Spleen (tissue), 11 donors: ENCODE results near the gene KPNA6. TPM values are rescaled to one million over a fixed set of nuclear protein-coding genes. Genes with fewer than 3 reads are reported as not detected.
A peak's percentile ranks its signal among the peaks of the same experiment; 100 is the strongest.
"Not testable (repeated sequence)": the region's sequence is repeated elsewhere in the genome, so short reads cannot be mapped to it uniquely, and the experiment has no call there.

ENCODE experiments used
- DNase-seq: peaks from one replicate; pipeline ENCODE4 v3.0.0-alpha.2; 2020
- H3K27ac ChIP-seq, 8 donors: fragments of 200-600 bp; sonication (generic) in 7 of 8; 1 replicate in 4 of 8; 2 replicates in 4 of 8; pipeline versions ENCODE4 v1.5.0 to v1.8.0; 2016 to 2021; ENCODE audit warnings: inconsistent platforms in 4 of 8, mild to moderate bottlenecking in 4 of 8, moderate library complexity in 1 of 8
- H3K27me3 ChIP-seq, 7 donors: fragments of 200-600 bp; sonication (generic) in 6 of 7; replicated peaks in 1 of 7; 1 replicate in 4 of 7; 2 replicates in 3 of 7; pipeline versions ENCODE4 v1.5.0 to v1.8.0; 2016 to 2021; ENCODE audit warnings: inconsistent platforms in 3 of 7, mild to moderate bottlenecking in 1 of 7
- H3K36me3 ChIP-seq, 6 donors: fragments of 200-600 bp; sonication (generic) in 5 of 6; 1 replicate in 4 of 6; 2 replicates in 2 of 6; pipeline versions ENCODE4 v1.5.0 to v1.8.0; 2016 to 2021; ENCODE audit warnings: inconsistent platforms in 2 of 6
- H3K4me1 ChIP-seq, 6 donors: fragments of 200-600 bp; sonication (generic) in 5 of 6; 1 replicate in 3 of 6; 2 replicates in 3 of 6; pipeline versions ENCODE4 v1.5.0 to v1.8.0; 2016 to 2021; ENCODE audit warnings: inconsistent platforms in 3 of 6
- H3K4me3 ChIP-seq, 8 donors: fragments of 200-600 bp; sonication (generic) in 7 of 8; 1 replicate in 4 of 8; 2 replicates in 4 of 8; pipeline versions ENCODE4 v1.5.0 to v1.8.0; 2016 to 2021; ENCODE audit warnings: inconsistent platforms in 4 of 8, mild to moderate bottlenecking in 4 of 8, moderate library complexity in 2 of 8
- H3K9me3 ChIP-seq, 8 donors: fragments of 200-600 bp; sonication (generic) in 7 of 8; 1 replicate in 4 of 8; 2 replicates in 4 of 8; pipeline versions ENCODE4 v1.5.0 to v1.8.0; 2016 to 2021; ENCODE audit warnings: inconsistent platforms in 4 of 8
- POLR2A ChIP-seq, 3 donors: fragments of 450-650 bp; IDR thresholded peaks; one replicate each; pipeline ENCODE4 v1.5.1; 2017; ENCODE audit warnings: antibody characterized with exemption in 3 of 3, mild to moderate bottlenecking in 1 of 3
- POLR2AphosphoS5 ChIP-seq, 3 donors: sonication (generic); formaldehyde crosslinking; IDR thresholded peaks; one replicate each; pipeline ENCODE4 v1.5.1; 2017; ENCODE audit warnings: antibody characterized with exemption in 3 of 3
- WGBS, 5 donors: extraction: QIAGEN DNeasy Blood & Tissue Kit in 3 of 5; methylation state at CpG; one replicate each; pipeline versions ENCODE4 v1.1.5 to v1.1.7; 2013 to 2018; 5-methylcytosine and 5-hydroxymethylcytosine counted together
- intact Hi-C: fragments of 100-400 bp; cut with DNase I; formaldehyde crosslinking; loops from one replicate; pipeline ENCODE4 v1.15.0; 2023; ENCODE audit warnings: low total_unique reads
- polyA plus RNA-seq, 3 donors: library from polyadenylated mRNA; stranded (reverse); fragments of 200-250 nt; gene quantifications; one replicate each; pipeline ENCODE4 v1.2.1, GENCODE V29; 2013
- total RNA-seq, 7 donors: library from RNA; depleted of rRNA in 3 of 7; stranded (reverse); fragments of >200 nt in 3 of 7; fragmentation: NEBNext Ultra II Directional in 4 of 7; extraction: Animal tissue kit (Norgen Biotek cat#: 25700) in 4 of 7; gene quantifications; one replicate each; pipeline versions ENCODE4 v1.1.0 to v1.2.1, GENCODE V29; 2016 to 2021
- TF ChIP-seq, protein P1 (sequence below), 11 experiments: fragments of 200-600 bp in 7 of 11; fragments of 450-650 bp in 4 of 11; sonication (generic) in 4 of 11; IDR thresholded peaks in 8 of 11; conservative IDR thresholded peaks in 3 of 11; 1 replicate in 7 of 11; 2 replicates in 4 of 11; pipeline versions ENCODE4 v1.4.0 to v1.8.0; 2016 to 2021; ENCODE audit warnings: antibody characterized with exemption in 11 of 11, inconsistent platforms in 4 of 11, mild to moderate bottlenecking in 1 of 11
- donor health status: healthy with polysubstance abuse.
- donor health status: DM: no; HTN: no; CAD: no; lungs with moderate emphysema.
- donor health status: DM: no; HTN: no; CAD: no.
- donor health status: Bipolar disorder and iron deficiency.
- donor health status: healthy.
- donor health status: DM: no; HTN: no; CAD: no.
- donor health status: DM: yes; HTN: yes; CAD: no.

KPNA6 gene
- total and polyA plus RNA-seq, 10 donors, result 3.5 to 57.1 (median 38.2) TPM

DNA sequence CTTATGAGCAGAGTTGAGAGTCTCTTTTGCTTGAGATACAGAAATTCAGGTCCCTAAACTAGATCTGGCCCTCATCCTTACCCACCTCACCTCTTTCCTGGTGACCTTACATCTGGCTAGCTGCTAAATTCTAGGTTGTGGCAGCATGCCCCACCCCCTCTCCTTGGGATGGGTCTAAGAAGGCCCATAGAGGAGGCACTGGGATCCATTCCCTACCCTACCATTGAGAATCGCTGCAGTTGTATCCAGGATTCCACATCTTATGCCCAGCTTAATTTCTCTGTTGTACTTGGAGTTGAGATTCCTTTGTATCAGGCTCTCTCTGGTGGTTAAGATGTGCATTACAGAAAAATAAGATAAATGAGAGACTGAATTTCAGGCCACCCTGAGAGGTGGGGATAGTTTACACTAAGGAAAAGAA, 44.6 kb upstream of the KPNA6 start:
- Histone ChIP-seq H3K9me3 (no peaks in the 10 kb centered on the region), H3K36me3 (peaks cover 0 to 46% (median 26%) of the 10 kb centered on the region in 6 donors), H3K27me3 (no peaks in the 10 kb centered on the region), H3K4me3 (no peak overlapping the region), H3K27ac (peak overlapping the region in 5 of 8 donors; percentile 1 to 59 (median 22)), H3K4me1 (peaks cover 4 to 40% (median 17%) of the 10 kb centered on the region in 6 donors)
- TF ChIP-seq, protein P1, sequence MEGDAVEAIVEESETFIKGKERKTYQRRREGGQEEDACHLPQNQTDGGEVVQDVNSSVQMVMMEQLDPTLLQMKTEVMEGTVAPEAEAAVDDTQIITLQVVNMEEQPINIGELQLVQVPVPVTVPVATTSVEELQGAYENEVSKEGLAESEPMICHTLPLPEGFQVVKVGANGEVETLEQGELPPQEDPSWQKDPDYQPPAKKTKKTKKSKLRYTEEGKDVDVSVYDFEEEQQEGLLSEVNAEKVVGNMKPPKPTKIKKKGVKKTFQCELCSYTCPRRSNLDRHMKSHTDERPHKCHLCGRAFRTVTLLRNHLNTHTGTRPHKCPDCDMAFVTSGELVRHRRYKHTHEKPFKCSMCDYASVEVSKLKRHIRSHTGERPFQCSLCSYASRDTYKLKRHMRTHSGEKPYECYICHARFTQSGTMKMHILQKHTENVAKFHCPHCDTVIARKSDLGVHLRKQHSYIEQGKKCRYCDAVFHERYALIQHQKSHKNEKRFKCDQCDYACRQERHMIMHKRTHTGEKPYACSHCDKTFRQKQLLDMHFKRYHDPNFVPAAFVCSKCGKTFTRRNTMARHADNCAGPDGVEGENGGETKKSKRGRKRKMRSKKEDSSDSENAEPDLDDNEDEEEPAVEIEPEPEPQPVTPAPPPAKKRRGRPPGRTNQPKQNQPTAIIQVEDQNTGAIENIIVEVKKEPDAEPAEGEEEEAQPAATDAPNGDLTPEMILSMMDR (IDR thresholded peaks at IDR 0.05 in 8 of 11, conservative IDR thresholded peaks at IDR 0.05 in 3 of 11), result peak in 9 of 11 experiments; percentile 39 to 64 (median 56)
- TF ChIP-seq POLR2A (IDR thresholded peaks at IDR 0.05) (no peak), POLR2AphosphoS5 (IDR thresholded peaks at IDR 0.05) (peak in 1 of 3 donors; percentile 10)
- no peak for DNase-seq
- WGBS, 5 donors, result 22 to 78% (median 46%) methylated on average over 1 of the region's 1 CpG
- intact Hi-C loops, result loop anchor here (10.0 kb wide), 1 partner anchor 48 kb away; the partner anchor contains the start of gene KHDRBS1

DNA sequence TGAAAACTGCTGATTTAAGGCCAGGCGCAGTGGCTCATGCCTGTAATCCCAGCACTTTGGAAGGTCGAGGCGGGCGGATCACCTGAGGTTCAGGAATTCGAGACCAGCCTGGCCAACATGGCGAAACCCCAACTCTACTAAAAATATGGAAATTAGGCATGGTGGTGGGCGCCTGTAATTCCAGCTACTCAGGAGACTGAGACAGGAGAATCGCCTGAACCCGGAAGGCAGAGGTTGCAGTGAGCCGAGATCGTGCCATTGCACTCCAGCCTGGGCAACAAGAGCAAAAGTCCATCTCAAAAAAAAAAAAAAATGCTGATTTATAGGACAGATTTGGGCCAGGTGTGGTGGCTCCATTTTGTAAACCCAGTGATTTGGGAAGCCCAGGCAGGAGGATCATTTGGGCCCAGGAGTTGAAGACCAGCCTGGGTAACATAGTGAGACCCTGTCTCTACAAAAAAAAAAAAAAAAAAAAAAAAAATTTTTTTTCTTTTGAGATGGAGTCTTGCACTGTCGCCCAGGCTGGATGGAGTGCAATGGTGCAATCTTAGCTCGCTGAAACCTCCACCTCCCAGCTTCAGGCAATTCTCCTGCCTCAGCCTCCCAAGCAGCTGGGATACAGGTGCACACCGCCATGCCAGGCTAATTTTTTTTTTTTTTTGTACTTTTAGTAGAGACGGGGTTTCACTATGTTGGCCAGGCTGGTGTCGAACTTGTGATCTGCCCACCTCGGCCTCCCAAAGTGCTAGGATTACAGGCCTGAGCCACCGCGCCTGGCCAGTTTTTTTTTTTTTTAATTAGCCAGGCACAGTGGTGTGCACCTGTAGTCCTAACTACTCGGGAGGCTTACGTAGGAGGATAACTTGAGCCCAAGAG, 42.0 kb upstream of the KPNA6 start:
- Histone ChIP-seq H3K4me1 (peaks cover 4 to 49% (median 18%) of the 10 kb centered on the region in 6 donors), H3K36me3 (peaks cover 0 to 20% (median 3%) of the 10 kb centered on the region in 6 donors), H3K27ac (peak overlapping the region in 7 of 8 donors; percentile 42 to 75 (median 61))
- 56 to 68% (median 65%) methylated on average over 21 of the region's 21 CpGs for WGBS, 5 donors
- H3K4me3 ChIP-seq, H3K27me3 ChIP-seq, H3K9me3 ChIP-seq, DNase-seq: not testable (repeated sequence)
- intact Hi-C loops, result loop anchor here (10.0 kb wide), 1 partner anchor 51 kb away; the partner anchor contains the start of gene KHDRBS1

DNA sequence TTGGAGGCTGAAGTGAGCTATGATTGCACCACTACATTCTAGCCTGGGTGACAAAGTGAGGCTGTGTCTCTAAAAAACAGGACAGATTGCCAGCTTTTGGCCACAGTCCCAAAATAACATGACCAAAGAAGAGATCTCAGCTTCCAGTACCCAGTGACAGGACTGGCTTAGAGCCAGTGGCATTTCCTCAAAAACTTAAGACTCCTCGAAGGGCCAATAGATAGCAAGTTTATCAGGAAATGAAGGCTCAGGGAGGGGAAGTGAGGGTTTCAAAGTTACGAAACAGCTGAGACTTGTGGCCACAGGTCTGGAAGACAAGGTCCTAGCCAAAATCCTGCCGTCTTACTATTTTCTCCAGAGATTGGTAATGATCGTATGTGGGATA, 41.4 kb upstream of the KPNA6 start:
- TF ChIP-seq POLR2AphosphoS5 (IDR thresholded peaks at IDR 0.05), result peak in 1 of 3 donors; percentile 79
- TF ChIP-seq, protein P1 (IDR thresholded peaks at IDR 0.05 in 8 of 11, conservative IDR thresholded peaks at IDR 0.05 in 3 of 11), result no peak
- no peak for TF ChIP-seq POLR2A (IDR thresholded peaks at IDR 0.05)
- Histone ChIP-seq H3K9me3 (no peaks in the 10 kb centered on the region), H3K4me1 (peaks cover 4 to 54% (median 20%) of the 10 kb centered on the region in 6 donors), H3K36me3 (peaks cover 0 to 13% (median 0%) of the 10 kb centered on the region in 6 donors), H3K27ac (peak overlapping the region in 7 of 8 donors; percentile 42 to 75 (median 61)), H3K27me3 (no peaks in the 10 kb centered on the region), H3K4me3 (no peak overlapping the region)
- intact Hi-C loops, result loop anchor here (10.0 kb wide), 1 partner anchor 52 kb away; the partner anchor contains the start of gene KHDRBS1
- no peak for DNase-seq
- WGBS, 5 donors, result 0 to 2% (median 0%) methylated on average over 4 of the region's 4 CpGs

DNA sequence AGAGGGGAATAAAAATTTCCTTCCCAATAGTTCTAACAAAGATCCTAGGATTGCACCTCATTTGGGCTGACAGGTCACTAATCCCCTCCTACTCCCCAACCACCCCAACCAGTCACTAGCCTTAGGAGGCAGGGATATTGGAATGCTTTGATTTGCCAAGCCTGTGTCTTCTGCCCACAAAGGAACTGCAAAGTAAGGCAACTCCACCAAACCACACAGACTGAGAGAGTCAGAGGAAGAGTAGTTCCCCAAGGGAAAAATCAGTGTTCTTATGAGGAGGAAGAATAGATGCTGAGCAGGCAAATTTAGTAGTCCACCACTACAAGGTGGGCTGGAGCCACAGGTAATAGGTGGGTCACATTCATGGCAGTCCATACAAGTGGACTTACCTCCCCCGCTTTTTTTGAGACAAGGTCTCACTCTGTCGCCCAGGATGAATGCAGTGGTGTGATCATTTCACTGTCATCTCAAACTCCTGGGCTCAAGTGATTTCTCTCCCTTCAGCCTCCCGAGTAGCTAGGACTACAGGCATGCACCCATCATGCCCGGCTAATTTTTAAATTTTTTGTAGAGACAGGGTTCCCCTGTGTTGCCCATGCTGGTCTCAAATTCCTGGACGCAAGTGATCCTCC, 38.8 kb upstream of the KPNA6 start:
- intact Hi-C loops, result loop anchor here (10.0 kb wide), 1 partner anchor 54 kb away; the partner anchor contains the start of gene KHDRBS1
- peak; percentile 4 for DNase-seq
- Histone ChIP-seq H3K9me3 (no peaks in the 10 kb centered on the region), H3K36me3 (no peaks in the 10 kb centered on the region), H3K27ac (no peak overlapping the region), H3K27me3 (no peaks in the 10 kb centered on the region), H3K4me3 (no peak overlapping the region), H3K4me1 (peaks cover 18 to 64% (median 37%) of the 10 kb centered on the region in 6 donors)
- TF ChIP-seq POLR2AphosphoS5 (IDR thresholded peaks at IDR 0.05) (no peak), POLR2A (IDR thresholded peaks at IDR 0.05) (no peak)
- TF ChIP-seq, protein P1 (IDR thresholded peaks at IDR 0.05 in 8 of 11, conservative IDR thresholded peaks at IDR 0.05 in 3 of 11), result no peak
- WGBS, 5 donors, result 79 to 90% (median 89%) methylated on average over 5 of the region's 5 CpGs
